ENCODE results near the gene ATF7.

ATF7 gene

DNA sequence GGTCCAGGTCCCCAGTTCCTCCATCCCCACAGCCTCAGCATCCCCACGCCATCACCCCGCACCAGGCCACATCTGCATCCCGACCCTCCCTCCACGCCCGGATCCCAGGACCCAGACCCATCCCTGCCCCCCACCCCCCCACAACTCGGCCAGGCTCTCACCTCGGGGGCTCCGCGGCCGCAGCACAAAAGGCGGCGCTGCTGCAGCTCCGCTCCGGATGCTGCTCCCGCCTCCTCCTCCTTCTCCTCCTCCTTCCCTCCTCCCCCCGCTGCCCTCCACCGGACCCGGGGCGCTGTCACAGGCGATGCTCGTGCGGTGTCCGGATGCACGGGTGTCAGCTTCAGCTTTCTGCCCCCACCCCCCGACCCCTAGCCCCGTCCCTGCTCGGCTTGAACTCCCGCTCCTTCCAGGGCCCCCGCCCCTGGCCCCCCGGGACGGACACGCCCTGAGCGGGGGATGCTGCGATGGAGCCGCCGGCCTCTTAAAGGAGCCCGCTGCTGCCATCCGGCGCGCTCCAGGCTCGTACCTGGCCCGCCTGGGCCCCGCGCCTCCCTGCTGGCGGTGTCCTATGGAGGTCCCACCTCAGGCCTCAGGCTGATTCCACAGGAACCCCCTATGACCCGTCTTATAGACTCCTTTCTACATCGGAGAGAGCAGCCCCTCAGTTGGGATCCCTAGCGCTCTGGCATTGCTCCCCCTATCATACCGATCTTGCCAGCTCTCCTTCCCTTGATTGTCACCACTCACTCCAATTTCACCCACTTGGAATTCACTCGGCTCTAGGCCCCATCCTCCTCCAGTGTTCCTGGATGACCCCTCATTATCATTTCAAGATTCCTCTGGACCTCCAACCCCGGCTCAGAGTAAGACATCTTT, 126.7 kb downstream of the ATF7 start, which contains the start of gene MAP3K12 (continued):
- TF ChIP-seq, protein P1, sequence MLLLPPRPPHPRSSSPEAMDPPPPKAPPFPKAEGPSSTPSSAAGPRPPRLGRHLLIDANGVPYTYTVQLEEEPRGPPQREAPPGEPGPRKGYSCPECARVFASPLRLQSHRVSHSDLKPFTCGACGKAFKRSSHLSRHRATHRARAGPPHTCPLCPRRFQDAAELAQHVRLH (tag by site-specific recombination; IDR thresholded peaks at IDR 0.05) = no peak
- TF ChIP-seq ZNF132 (tag by site-specific recombination; IDR thresholded peaks at IDR 0.05; ENCODE audit: borderline replicate concordance) = no peak
- TF ChIP-seq SCRT1 (tag by site-specific recombination; IDR thresholded peaks at IDR 0.05; ENCODE audit: borderline replicate concordance) = no peak
- no peak for TF ChIP-seq ZNF266 (tag by site-specific recombination; IDR thresholded peaks at IDR 0.05; ENCODE audit: low read depth)
- TF ChIP-seq, protein P2, sequence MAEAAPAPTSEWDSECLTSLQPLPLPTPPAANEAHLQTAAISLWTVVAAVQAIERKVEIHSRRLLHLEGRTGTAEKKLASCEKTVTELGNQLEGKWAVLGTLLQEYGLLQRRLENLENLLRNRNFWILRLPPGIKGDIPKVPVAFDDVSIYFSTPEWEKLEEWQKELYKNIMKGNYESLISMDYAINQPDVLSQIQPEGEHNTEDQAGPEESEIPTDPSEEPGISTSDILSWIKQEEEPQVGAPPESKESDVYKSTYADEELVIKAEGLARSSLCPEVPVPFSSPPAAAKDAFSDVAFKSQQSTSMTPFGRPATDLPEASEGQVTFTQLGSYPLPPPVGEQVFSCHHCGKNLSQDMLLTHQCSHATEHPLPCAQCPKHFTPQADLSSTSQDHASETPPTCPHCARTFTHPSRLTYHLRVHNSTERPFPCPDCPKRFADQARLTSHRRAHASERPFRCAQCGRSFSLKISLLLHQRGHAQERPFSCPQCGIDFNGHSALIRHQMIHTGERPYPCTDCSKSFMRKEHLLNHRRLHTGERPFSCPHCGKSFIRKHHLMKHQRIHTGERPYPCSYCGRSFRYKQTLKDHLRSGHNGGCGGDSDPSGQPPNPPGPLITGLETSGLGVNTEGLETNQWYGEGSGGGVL (tag by site-specific recombination; IDR thresholded peaks at IDR 0.05) = no peak
- no peak for TF ChIP-seq ZNF623 (tag by site-specific recombination; IDR thresholded peaks at IDR 0.05)
- TF ChIP-seq ZNF19 (tag by site-specific recombination; IDR thresholded peaks at IDR 0.05; ENCODE audit: low read depth) = no peak
- no peak for TF ChIP-seq HOXC10 (CRISPR knock-in tag; IDR thresholded peaks at IDR 0.05)
- TF ChIP-seq ZNF596 (tag by site-specific recombination; IDR thresholded peaks at IDR 0.05) = no peak
- TF ChIP-seq, protein P3, sequence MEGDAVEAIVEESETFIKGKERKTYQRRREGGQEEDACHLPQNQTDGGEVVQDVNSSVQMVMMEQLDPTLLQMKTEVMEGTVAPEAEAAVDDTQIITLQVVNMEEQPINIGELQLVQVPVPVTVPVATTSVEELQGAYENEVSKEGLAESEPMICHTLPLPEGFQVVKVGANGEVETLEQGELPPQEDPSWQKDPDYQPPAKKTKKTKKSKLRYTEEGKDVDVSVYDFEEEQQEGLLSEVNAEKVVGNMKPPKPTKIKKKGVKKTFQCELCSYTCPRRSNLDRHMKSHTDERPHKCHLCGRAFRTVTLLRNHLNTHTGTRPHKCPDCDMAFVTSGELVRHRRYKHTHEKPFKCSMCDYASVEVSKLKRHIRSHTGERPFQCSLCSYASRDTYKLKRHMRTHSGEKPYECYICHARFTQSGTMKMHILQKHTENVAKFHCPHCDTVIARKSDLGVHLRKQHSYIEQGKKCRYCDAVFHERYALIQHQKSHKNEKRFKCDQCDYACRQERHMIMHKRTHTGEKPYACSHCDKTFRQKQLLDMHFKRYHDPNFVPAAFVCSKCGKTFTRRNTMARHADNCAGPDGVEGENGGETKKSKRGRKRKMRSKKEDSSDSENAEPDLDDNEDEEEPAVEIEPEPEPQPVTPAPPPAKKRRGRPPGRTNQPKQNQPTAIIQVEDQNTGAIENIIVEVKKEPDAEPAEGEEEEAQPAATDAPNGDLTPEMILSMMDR (tag by site-specific recombination; IDR thresholded peaks at IDR 0.05) = peak; percentile 47
- peak; percentile 82 for TF ChIP-seq ZNF600 (tag by site-specific recombination; IDR thresholded peaks at IDR 0.05)
- peak; percentile 65; the same call in 1 of the 2 replicates for TF ChIP-seq GLIS2 (tag by site-specific recombination; IDR thresholded peaks at IDR 0.05)
- TF ChIP-seq, protein P4, sequence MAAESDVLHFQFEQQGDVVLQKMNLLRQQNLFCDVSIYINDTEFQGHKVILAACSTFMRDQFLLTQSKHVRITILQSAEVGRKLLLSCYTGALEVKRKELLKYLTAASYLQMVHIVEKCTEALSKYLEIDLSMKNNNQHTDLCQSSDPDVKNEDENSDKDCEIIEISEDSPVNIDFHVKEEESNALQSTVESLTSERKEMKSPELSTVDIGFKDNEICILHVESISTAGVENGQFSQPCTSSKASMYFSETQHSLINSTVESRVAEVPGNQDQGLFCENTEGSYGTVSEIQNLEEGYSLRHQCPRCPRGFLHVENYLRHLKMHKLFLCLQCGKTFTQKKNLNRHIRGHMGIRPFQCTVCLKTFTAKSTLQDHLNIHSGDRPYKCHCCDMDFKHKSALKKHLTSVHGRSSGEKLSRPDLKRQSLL (tag by site-specific recombination; IDR thresholded peaks at IDR 0.05) = peak; percentile 97
- TF ChIP-seq ZNF354C (tag by site-specific recombination; IDR thresholded peaks at IDR 0.05; ENCODE audit: borderline replicate concordance, low read depth) = no peak
- TF ChIP-seq ZNF629 (tag by site-specific recombination; IDR thresholded peaks at IDR 0.05) = no peak
- TF ChIP-seq ZNF175 (tag by site-specific recombination; IDR thresholded peaks at IDR 0.05) = no peak
- TF ChIP-seq EGR2 (tag by site-specific recombination; IDR thresholded peaks at IDR 0.05; ENCODE audit: low read depth) = no peak
- TF ChIP-seq TRIM28 (IDR thresholded peaks at IDR 0.05; ENCODE audit: borderline replicate concordance, low read length) = no peak
- TF ChIP-seq PRDM1 (tag by site-specific recombination; IDR thresholded peaks at IDR 0.05) = peak; percentile 93
- TF ChIP-seq ZNF239 (tag by site-specific recombination; IDR thresholded peaks at IDR 0.05) = no peak
- no peak for TF ChIP-seq SCRT2 (tag by site-specific recombination; IDR thresholded peaks at IDR 0.05)
- TF ChIP-seq ZNF571 (tag by site-specific recombination; IDR thresholded peaks at IDR 0.05) = no peak
- TF ChIP-seq YY2 (tag by site-specific recombination; IDR thresholded peaks at IDR 0.05) = no peak
- TF ChIP-seq KLF1 (tag by site-specific recombination; IDR thresholded peaks at IDR 0.05) = 0 out of 2 replicates have a peak, but pooled peaks have one; percentile 8
- TF ChIP-seq ZNF112 (tag by site-specific recombination; IDR thresholded peaks at IDR 0.05) = no peak
- TF ChIP-seq ZNF521 (tag by site-specific recombination; IDR thresholded peaks at IDR 0.05) = no peak
- no peak; the same call in 1 of the 2 replicates for TF ChIP-seq SP7 (tag by site-specific recombination; IDR thresholded peaks at IDR 0.05)
- peak; percentile 59 for TF ChIP-seq SP3 (tag by site-specific recombination; IDR thresholded peaks at IDR 0.05)
- TF ChIP-seq, protein P5, sequence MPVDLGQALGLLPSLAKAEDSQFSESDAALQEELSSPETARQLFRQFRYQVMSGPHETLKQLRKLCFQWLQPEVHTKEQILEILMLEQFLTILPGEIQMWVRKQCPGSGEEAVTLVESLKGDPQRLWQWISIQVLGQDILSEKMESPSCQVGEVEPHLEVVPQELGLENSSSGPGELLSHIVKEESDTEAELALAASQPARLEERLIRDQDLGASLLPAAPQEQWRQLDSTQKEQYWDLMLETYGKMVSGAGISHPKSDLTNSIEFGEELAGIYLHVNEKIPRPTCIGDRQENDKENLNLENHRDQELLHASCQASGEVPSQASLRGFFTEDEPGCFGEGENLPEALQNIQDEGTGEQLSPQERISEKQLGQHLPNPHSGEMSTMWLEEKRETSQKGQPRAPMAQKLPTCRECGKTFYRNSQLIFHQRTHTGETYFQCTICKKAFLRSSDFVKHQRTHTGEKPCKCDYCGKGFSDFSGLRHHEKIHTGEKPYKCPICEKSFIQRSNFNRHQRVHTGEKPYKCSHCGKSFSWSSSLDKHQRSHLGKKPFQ (tag by site-specific recombination; IDR thresholded peaks at IDR 0.05) = no peak
- TF ChIP-seq MEIS1 (CRISPR knock-in tag; IDR thresholded peaks at IDR 0.05; ENCODE audit: borderline replicate concordance) = no peak
- TF ChIP-seq, protein P6, sequence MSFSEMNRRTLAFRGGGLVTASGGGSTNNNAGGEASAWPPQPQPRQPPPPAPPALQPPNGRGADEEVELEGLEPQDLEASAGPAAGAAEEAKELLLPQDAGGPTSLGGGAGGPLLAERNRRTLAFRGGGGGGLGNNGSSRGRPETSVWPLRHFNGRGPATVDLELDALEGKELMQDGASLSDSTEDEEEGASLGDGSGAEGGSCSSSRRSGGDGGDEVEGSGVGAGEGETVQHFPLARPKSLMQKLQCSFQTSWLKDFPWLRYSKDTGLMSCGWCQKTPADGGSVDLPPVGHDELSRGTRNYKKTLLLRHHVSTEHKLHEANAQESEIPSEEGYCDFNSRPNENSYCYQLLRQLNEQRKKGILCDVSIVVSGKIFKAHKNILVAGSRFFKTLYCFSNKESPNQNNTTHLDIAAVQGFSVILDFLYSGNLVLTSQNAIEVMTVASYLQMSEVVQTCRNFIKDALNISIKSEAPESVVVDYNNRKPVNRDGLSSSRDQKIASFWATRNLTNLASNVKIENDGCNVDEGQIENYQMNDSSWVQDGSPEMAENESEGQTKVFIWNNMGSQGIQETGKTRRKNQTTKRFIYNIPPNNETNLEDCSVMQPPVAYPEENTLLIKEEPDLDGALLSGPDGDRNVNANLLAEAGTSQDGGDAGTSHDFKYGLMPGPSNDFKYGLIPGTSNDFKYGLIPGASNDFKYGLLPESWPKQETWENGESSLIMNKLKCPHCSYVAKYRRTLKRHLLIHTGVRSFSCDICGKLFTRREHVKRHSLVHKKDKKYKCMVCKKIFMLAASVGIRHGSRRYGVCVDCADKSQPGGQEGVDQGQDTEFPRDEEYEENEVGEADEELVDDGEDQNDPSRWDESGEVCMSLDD (tag by site-specific recombination; IDR thresholded peaks at IDR 0.05) = peak; percentile 11; the same call in 1 of the 2 replicates
- TF ChIP-seq ZNF155 (tag by site-specific recombination; IDR thresholded peaks at IDR 0.05) = no peak

Data from HEK293 (cell line).